SU-DHL-6 (cell line): ENCODE results near the gene STPG2.

ENCODE experiments used
- H2AFZ ChIP-seq: fragments of 200-600 bp; sonication (generic); 2 replicates; pipeline ENCODE4 v1.6.1; 2014; ENCODE audit warnings: low read depth, mild to moderate bottlenecking, moderate library complexity, mixed read lengths, antibody characterized with exemption, low read length; ENCODE audit not compliant: severe bottlenecking
- H3F3A ChIP-seq: fragments of 200-600 bp; shearing (Covaris generic); 2 replicates; pipeline ENCODE4 v1.6.0; 2016; ENCODE audit warnings: antibody characterized with exemption, mild to moderate bottlenecking; ENCODE audit not compliant: insufficient read depth
- H3K27ac ChIP-seq: fragments of 200-600 bp; sonication (generic); 2 replicates; pipeline ENCODE4 v1.5.1; 2016; ENCODE audit warnings: low read depth, mild to moderate bottlenecking, low read length, moderate library complexity, mixed read lengths
- H3K27me3 ChIP-seq: fragments of 200-600 bp; sonication (generic), shearing (Covaris generic); 2 replicates; pipeline ENCODE4 v1.6.0; 2014; ENCODE audit warnings: mild to moderate bottlenecking, low read length
- H3K36me3 ChIP-seq: fragments of 200-600 bp; sonication (generic); 2 replicates; pipeline ENCODE4 v1.6.1; 2014; ENCODE audit warnings: mild to moderate bottlenecking, low read length, mixed read lengths
- H3K4me2 ChIP-seq: fragments of 300-600, 200-600 bp; shearing (Covaris generic), sonication (generic); 2 replicates; pipeline ENCODE4 v1.6.0; 2014; ENCODE audit warnings: low read length, low read depth, mild to moderate bottlenecking; ENCODE audit not compliant: poor library complexity, severe bottlenecking
- H3K4me3 ChIP-seq: fragments of 200-600 bp; sonication (generic); 2 replicates; pipeline ENCODE4 v1.5.1; 2014; ENCODE audit warnings: antibody characterized with exemption, low read length, mild to moderate bottlenecking, mixed read lengths; ENCODE audit not compliant: insufficient read depth, poor library complexity, severe bottlenecking
- H3K79me2 ChIP-seq: fragments of 200-600 bp; sonication (generic); 2 replicates; pipeline ENCODE4 v1.6.1; 2014; ENCODE audit warnings: mild to moderate bottlenecking, low read length, moderate library complexity; ENCODE audit not compliant: insufficient read depth
- H3K9ac ChIP-seq: fragments of 200-600 bp; sonication (generic); 2 replicates; pipeline ENCODE4 v1.7.0; 2014; ENCODE audit warnings: mild to moderate bottlenecking, low read length
- H3K9me2 ChIP-seq: fragments of 200-600 bp; sonication (generic); replicated peaks from 2 replicates; pipeline ENCODE4 v1.6.1; 2014; ENCODE audit warnings: low read length; ENCODE audit not compliant: insufficient read depth
- H3K9me3 ChIP-seq: fragments of 200-600 bp; sonication (generic); 2 replicates; pipeline ENCODE4 v1.6.1; 2014; ENCODE audit warnings: low read length, mixed read lengths; ENCODE audit not compliant: insufficient read depth
- H4K20me1 ChIP-seq: fragments of 200-600 bp; sonication (generic); 2 replicates; pipeline ENCODE4 v1.6.1; 2014; ENCODE audit warnings: low read depth, mild to moderate bottlenecking, antibody characterized with exemption, low read length, moderate library complexity, mixed read lengths
- EZH2phosphoT487 ChIP-seq: fragments of 200-600 bp; sonication (generic), shearing (Covaris generic); conservative IDR thresholded peaks from 2 replicates; pipeline ENCODE4 v1.6.1; 2018; ENCODE audit warnings: mild to moderate bottlenecking, antibody characterized with exemption, low read length, moderate library complexity, mixed read lengths
- TF ChIP-seq, protein P1 (sequence below): fragments of 200-600 bp; sonication (generic); IDR thresholded peaks from one replicate; pipeline ENCODE4 v1.5.1; 2017; ENCODE audit warnings: antibody characterized with exemption, mild to moderate bottlenecking, low read length, moderate library complexity; ENCODE audit not compliant: insufficient read depth, poor library complexity, severe bottlenecking

STPG2 gene

GRCh38 chr4:98092833-98093439, 50.3 kb downstream of the STPG2 start:
- TF ChIP-seq, protein P1, sequence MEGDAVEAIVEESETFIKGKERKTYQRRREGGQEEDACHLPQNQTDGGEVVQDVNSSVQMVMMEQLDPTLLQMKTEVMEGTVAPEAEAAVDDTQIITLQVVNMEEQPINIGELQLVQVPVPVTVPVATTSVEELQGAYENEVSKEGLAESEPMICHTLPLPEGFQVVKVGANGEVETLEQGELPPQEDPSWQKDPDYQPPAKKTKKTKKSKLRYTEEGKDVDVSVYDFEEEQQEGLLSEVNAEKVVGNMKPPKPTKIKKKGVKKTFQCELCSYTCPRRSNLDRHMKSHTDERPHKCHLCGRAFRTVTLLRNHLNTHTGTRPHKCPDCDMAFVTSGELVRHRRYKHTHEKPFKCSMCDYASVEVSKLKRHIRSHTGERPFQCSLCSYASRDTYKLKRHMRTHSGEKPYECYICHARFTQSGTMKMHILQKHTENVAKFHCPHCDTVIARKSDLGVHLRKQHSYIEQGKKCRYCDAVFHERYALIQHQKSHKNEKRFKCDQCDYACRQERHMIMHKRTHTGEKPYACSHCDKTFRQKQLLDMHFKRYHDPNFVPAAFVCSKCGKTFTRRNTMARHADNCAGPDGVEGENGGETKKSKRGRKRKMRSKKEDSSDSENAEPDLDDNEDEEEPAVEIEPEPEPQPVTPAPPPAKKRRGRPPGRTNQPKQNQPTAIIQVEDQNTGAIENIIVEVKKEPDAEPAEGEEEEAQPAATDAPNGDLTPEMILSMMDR, result no peak
- no peak for TF ChIP-seq EZH2phosphoT487
- no peaks in the 10 kb centered on the region for H3K36me3 ChIP-seq
- no peaks in the 10 kb centered on the region for H4K20me1 ChIP-seq
- H3K27me3 ChIP-seq, result no peaks in the 10 kb centered on the region
- H3K4me2 ChIP-seq, result no peak overlapping the region
- no peaks in the 10 kb centered on the region for H3F3A ChIP-seq
- no peaks in the 10 kb centered on the region for H3K79me2 ChIP-seq
- no peak overlapping the region for H3K9ac ChIP-seq
- no peak overlapping the region for H3K27ac ChIP-seq
- H3K4me3 ChIP-seq, result no peak overlapping the region
- no peaks in the 10 kb centered on the region for H3K9me2 ChIP-seq
- no peak overlapping the region for H2AFZ ChIP-seq
- no peaks in the 10 kb centered on the region for H3K9me3 ChIP-seq

DNA sequence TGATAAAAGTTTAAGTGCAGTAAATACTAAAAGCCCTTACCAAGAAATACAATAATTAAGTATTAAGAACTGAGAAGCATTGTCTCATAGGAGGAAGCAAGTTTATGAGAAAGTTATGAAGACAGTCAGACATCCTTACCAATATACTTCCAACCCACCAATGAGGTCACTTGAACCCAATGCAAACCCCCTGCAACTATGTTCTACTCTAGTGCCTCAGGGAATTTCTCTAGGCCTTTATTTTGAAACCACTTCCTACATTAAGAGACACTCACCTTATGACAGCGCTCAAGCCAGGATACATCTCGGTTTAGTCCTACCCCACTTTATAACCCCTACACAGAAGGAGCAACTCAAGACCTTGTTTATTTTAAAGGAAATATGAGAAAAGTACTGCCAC, 61.3 kb downstream of the STPG2 start:
- Histone ChIP-seq H3K4me2 (no peak overlapping the region), H3K9me3 (no peaks in the 10 kb centered on the region), H2AFZ (no peak overlapping the region), H3K9ac (no peak overlapping the region), H3K27me3 (no peaks in the 10 kb centered on the region), H3K4me3 (no peak overlapping the region), H3K36me3 (no peaks in the 10 kb centered on the region), H3F3A (no peaks in the 10 kb centered on the region), H3K79me2 (no peaks in the 10 kb centered on the region), H3K9me2 (no peaks in the 10 kb centered on the region), H3K27ac (no peak overlapping the region), H4K20me1 (no peaks in the 10 kb centered on the region)
- TF ChIP-seq, protein P1, result no peak
- no peak for TF ChIP-seq EZH2phosphoT487

- H3K4me3 ChIP-seq, result no peak overlapping the region
- H3K79me2 ChIP-seq, result no peaks in the 10 kb centered on the region
- TF ChIP-seq, protein P1, result no peak
- no peak for TF ChIP-seq EZH2phosphoT487
- no peak overlapping the region for H3K4me2 ChIP-seq
- H3K9ac ChIP-seq, result no peak overlapping the region
- H2AFZ ChIP-seq, result no peak overlapping the region
- H3F3A ChIP-seq, result no peaks in the 10 kb centered on the region
- H3K27me3 ChIP-seq, result no peaks in the 10 kb centered on the region
- no peaks in the 10 kb centered on the region for H3K9me3 ChIP-seq
- no peaks in the 10 kb centered on the region for H3K9me2 ChIP-seq
- H4K20me1 ChIP-seq, result no peaks in the 10 kb centered on the region
- H3K27ac ChIP-seq, result no peak overlapping the region
- no peaks in the 10 kb centered on the region for H3K36me3 ChIP-seq
Measured at GRCh38 chr4:98068495-98068894, 74.8 kb downstream of the STPG2 start.
